ENCODE data around the gene PDSS2. TPM values are rescaled to one million over a fixed set of nuclear protein-coding genes. Genes with fewer than 3 reads are reported as not detected.

The PDSS2 gene
- total RNA-seq, 1 experiment from 2014 or later = 14.8 TPM

DNA sequence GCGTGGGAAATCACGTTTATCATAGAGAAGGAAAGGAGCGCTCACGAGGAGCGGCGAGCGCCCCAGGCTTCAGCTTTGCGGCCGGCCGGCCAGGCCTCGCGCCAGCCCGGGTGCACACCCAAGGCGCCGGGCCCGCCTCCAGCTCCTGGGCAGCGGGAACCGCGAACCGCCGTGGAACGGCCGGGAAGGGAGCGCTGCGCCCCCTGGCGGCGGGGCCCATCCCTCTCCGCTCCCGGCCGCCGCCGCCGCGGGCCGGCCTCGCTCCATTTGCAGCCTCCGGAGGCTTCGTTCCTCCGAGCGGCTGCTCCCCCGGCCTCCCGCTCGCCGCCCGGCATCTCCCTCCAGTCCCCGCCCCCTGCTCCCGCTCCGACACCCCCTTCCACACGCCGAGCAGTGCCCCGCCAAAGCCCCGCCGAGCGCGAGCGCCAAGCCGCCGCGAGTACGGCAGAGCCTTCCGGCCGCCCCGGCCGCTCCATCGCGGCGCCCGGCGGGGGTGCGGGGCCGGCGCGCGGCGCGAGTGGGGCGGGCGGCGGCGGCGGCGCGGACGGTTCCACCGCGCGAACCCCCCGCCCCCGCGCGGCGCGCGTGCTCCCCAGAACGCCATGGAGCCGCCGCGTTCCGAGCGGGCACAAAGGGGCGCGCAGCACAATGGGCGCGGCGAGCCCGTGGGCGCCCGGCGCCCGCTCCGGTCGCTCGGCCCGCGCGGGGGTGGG, 345.0 kb downstream of the PDSS2 start:
- DNase-seq = peak; percentile 92
- H3K36me3 Mint-ChIP-seq (ENCODE audit: insufficient read depth, unreplicated experiment) = peaks cover 43% of the 10 kb centered on the region
- H3K27ac Mint-ChIP-seq (ENCODE audit: unreplicated experiment) = peak overlapping the region; percentile 85
- no peaks in the 10 kb centered on the region for H3K27me3 Mint-ChIP-seq (ENCODE audit: unreplicated experiment)
- intact Hi-C loops (cut with micrococcal nuclease; ENCODE audit: unreplicated experiment) = loop anchor here (10.0 kb wide), 1 partner anchor 340 kb away; the partner anchor contains the start of gene PDSS2
- H3K4me3 Mint-ChIP-seq (ENCODE audit: low read depth, unreplicated experiment) = peak overlapping the region; percentile 69
- BruUV-seq (replicated peaks) = no TSS peak
- peak; percentile 93 for TF ChIP-seq CTCF (IDR thresholded peaks at IDR 0.05; ENCODE audit: unreplicated experiment)
- no peaks in the 10 kb centered on the region for H3K4me1 Mint-ChIP-seq (ENCODE audit: low read depth, unreplicated experiment)
- CTCF ChIA-PET = interaction anchor here (0.7 to 1.0 kb wide), 6 partner anchors 14 to 553 kb away, joined by 3 to 7 read pairs (median 3); no protein-coding TSS in a partner anchor
- H3K9me3 Mint-ChIP-seq (ENCODE audit: low read depth, unreplicated experiment) = no peaks in the 10 kb centered on the region

GRCh38 chr6:107110200-107110599, 349.2 kb downstream of the PDSS2 start:
- no TSS peak for BruUV-seq (replicated peaks)
- Mint-ChIP-seq H3K27ac (ENCODE audit: unreplicated experiment) (no peak overlapping the region), H3K36me3 (ENCODE audit: insufficient read depth, unreplicated experiment) (peaks cover 24% of the 10 kb centered on the region), H3K4me1 (ENCODE audit: low read depth, unreplicated experiment) (no peaks in the 10 kb centered on the region), H3K9me3 (ENCODE audit: low read depth, unreplicated experiment) (no peaks in the 10 kb centered on the region), H3K27me3 (ENCODE audit: unreplicated experiment) (no peaks in the 10 kb centered on the region), H3K4me3 (ENCODE audit: low read depth, unreplicated experiment) (no peak overlapping the region)
- DNase-seq = no peak
- intact Hi-C loops (cut with micrococcal nuclease; ENCODE audit: unreplicated experiment) = loop anchor here (10.0 kb wide), 1 partner anchor 345 kb away; the partner anchor contains the start of gene PDSS2
- CTCF ChIA-PET = no interaction called here
- TF ChIP-seq CTCF (IDR thresholded peaks at IDR 0.05; ENCODE audit: unreplicated experiment) = no peak

GRCh38 chr6:107108201-107108890, 351.0 kb downstream of the PDSS2 start:
- H3K9me3 Mint-ChIP-seq (ENCODE audit: low read depth, unreplicated experiment) = no peaks in the 10 kb centered on the region
- TF ChIP-seq CTCF (IDR thresholded peaks at IDR 0.05; ENCODE audit: unreplicated experiment) = no peak
- intact Hi-C loops (cut with micrococcal nuclease; ENCODE audit: unreplicated experiment) = no loop called here

DNA sequence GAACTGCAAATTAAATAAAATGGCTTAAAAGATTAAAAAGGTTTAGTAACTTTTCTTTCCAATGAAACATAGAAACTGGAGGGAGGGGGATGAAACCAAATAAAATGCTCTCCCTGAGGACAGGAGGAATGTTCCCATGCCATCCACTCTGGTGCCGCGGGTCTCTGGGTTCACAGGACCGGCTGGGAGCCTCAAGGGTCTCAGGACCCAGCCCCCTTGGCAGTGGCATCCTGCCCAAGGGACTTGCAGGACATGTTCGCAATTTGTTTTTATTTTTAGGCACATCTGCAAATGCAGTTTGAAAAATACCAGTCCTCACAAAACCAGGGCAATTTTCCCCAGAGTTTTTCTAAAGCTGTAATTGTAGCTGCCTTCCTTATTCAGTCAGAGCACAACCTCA, 351.6 kb downstream of the PDSS2 start:
- Mint-ChIP-seq H3K4me1 (ENCODE audit: low read depth, unreplicated experiment) (peaks cover 9% of the 10 kb centered on the region), H3K36me3 (ENCODE audit: insufficient read depth, unreplicated experiment) (peaks cover 2% of the 10 kb centered on the region), H3K4me3 (ENCODE audit: low read depth, unreplicated experiment) (no peak overlapping the region), H3K27ac (ENCODE audit: unreplicated experiment) (no peak overlapping the region), H3K27me3 (ENCODE audit: unreplicated experiment) (no peaks in the 10 kb centered on the region), H3K9me3 (ENCODE audit: low read depth, unreplicated experiment) (no peaks in the 10 kb centered on the region)
- intact Hi-C loops (cut with micrococcal nuclease; ENCODE audit: unreplicated experiment) = no loop called here
- CTCF ChIA-PET = no interaction called here
- DNase-seq = no peak
- no TSS peak for BruUV-seq (replicated peaks)
- no peak for TF ChIP-seq CTCF (IDR thresholded peaks at IDR 0.05; ENCODE audit: unreplicated experiment)

More at GRCh38 chr6:107108201-107108890, 351.0 kb downstream of the PDSS2 start:
- Mint-ChIP-seq H3K27ac (ENCODE audit: unreplicated experiment) (no peak overlapping the region), H3K27me3 (ENCODE audit: unreplicated experiment) (no peaks in the 10 kb centered on the region), H3K36me3 (ENCODE audit: insufficient read depth, unreplicated experiment) (peaks cover 5% of the 10 kb centered on the region), H3K4me1 (ENCODE audit: low read depth, unreplicated experiment) (peaks cover 5% of the 10 kb centered on the region), H3K4me3 (ENCODE audit: low read depth, unreplicated experiment) (no peak overlapping the region)
- BruUV-seq (replicated peaks) = no TSS peak
- CTCF ChIA-PET = no interaction called here
- no peak for DNase-seq
